ENCODE measurements around the gene IFNLR1.

- TF ChIP-seq PATZ1 (CRISPR knock-in tag; IDR thresholded peaks at IDR 0.05; ENCODE audit: borderline replicate concordance) (no peak), ISL1 (CRISPR knock-in tag; IDR thresholded peaks at IDR 0.05) (no peak), POU6F1 (CRISPR knock-in tag; IDR thresholded peaks at IDR 0.05; ENCODE audit: borderline replicate concordance, low read depth) (no peak), ZFP3 (CRISPR knock-in tag; IDR thresholded peaks at IDR 0.05) (no peak), TSHZ2 (CRISPR knock-in tag; IDR thresholded peaks at IDR 0.05) (no peak), RARB (CRISPR knock-in tag; IDR thresholded peaks at IDR 0.05) (no peak), OSR1 (CRISPR knock-in tag; IDR thresholded peaks at IDR 0.05) (no peak), ARNTL (CRISPR knock-in tag; IDR thresholded peaks at IDR 0.05; ENCODE audit: borderline replicate concordance, low read depth) (no peak)
Observed at GRCh38 chr1:24150234-24151174, 36.6 kb downstream of the IFNLR1 start.

Measured in SK-N-SH treated with all-trans-retinoic acid at 6 μM for 48 hours (cell line).